ENCODE data around the gene WSB2.
A peak's percentile ranks its signal among the peaks of the same experiment; 100 is the strongest.

WSB2 gene

GRCh38 chr12:117986705-117987469 lies 74.1 kb downstream of the WSB2 start:
- peak in 3 of 4 experiments; percentile 8 to 53 (median 18) for DNase-seq

DNA sequence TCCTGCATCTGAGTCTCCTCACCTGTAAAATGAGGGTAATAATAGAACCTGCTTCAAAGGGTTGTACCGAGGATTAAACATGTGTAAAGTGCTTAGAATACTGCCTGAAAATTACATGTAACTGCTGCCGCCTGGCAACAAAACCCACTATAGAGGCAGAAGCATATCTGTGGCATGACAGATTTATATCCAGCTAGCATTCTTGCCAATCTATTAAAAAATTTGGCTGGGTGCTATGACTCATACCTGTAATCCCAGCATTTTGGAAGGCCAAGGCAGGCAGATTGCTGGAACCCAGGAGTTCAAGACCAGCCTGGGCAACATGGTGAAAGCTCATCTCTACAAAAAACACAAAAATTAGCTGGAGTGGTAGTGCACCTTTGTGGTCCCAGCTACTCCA lies 75.8 kb downstream of the WSB2 start:
- DNase-seq = no peak
